Measurements from ENCODE around the gene KIF5A. TPM values are rescaled to one million over a fixed set of nuclear protein-coding genes. Genes with fewer than 3 reads are reported as not detected.
"Not testable (repeated sequence)": the region's sequence is repeated elsewhere in the genome, so short reads cannot be mapped to it uniquely, and the experiment has no call there.

Gene KIF5A
- total RNA-seq, result 1 to 10 TPM; 1.9 to 2.1 TPM

DNA sequence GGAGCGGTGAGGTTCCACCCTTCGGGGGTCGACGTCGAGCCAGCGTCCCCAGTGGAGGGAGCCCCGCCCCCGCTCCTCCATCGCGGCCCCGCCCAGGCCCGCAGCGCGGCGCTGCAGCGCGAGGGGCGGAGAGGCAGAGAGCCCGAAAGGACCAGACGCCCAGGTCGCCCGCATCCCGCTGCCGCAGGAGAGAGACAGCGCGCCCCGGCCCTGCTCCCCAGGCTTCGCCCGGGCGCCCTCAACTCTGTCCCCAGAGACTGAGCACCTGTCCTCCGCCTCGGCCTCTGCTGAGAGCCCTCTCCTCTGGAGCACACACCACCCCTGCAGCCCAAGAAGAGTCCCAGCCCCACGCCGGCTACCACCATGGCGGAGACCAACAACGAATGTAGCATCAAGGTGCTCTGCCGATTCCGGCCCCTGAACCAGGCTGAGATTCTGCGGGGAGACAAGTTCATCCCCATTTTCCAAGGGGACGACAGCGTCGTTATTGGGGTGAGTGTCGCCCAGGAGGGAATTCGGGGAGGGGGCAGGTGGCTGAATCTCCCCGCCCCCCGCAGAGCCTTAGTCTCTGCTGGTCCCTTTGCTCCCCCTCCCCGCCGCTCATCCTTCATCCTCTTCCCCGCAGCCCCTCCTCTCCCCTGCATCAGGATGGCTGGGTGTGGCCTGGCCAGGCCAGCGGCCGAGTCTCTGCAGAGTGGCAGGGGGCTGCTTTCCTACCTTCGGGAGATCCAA, at the start of gene KIF5A:
TSS of gene KIF5A (plus strand) at position 136 of the 732 bp plus-strand sequence. CDS start at position 364, 228 bp downstream.
- Mint-ChIP-seq H3K4me3 (peak within 1 kb of the TSS; percentile 72), H3K27ac (no peak within 1 kb of the TSS), H3K36me3 (peaks cover 5% of the 10 kb centered on the region), H3K4me1 (peaks cover 53% of the 10 kb centered on the region), H3K9me3 (ENCODE audit: low read depth) (no peaks in the 10 kb centered on the region), H3K27me3 (peaks cover 11% of the 10 kb centered on the region)
- peak; percentile 67 for ATAC-seq
- CTCF ChIA-PET, result no interaction called here
- peak; percentile 74 for DNase-seq

DNA sequence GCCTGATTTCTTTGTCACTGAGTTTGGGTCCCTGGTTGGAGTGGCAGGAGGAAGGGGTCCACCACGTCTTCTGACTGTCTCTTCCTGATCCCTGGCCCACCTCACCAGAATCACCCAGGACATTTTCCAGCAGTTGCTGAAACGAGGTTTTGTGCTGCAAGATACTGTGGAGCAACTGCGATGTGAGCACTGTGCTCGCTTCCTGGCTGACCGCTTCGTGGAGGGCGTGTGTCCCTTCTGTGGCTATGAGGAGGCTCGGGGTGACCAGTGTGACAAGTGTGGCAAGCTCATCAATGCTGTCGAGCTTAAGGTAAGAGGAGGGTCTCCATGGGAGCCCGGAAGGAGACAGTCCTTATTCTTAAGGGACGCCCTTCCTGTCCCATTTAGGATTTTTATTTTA, 49.6 kb upstream of the KIF5A start:
- H3K4me1 Mint-ChIP-seq, result peaks cover 4% of the 10 kb centered on the region
- no peak overlapping the region for H3K4me3 Mint-ChIP-seq
- peaks cover 70% of the 10 kb centered on the region for H3K36me3 Mint-ChIP-seq
- no peak for DNase-seq
- no peak overlapping the region for H3K27ac Mint-ChIP-seq
- ATAC-seq, result no peak
- H3K9me3 Mint-ChIP-seq (ENCODE audit: low read depth), result peaks cover 3% of the 10 kb centered on the region
- no peaks in the 10 kb centered on the region for H3K27me3 Mint-ChIP-seq
- CTCF ChIA-PET, result interaction anchor here (1.1 to 1.2 kb wide), 2 partner anchors 13 to 23 kb away, joined by 3 to 4 read pairs; no protein-coding TSS in a partner anchor

DNA sequence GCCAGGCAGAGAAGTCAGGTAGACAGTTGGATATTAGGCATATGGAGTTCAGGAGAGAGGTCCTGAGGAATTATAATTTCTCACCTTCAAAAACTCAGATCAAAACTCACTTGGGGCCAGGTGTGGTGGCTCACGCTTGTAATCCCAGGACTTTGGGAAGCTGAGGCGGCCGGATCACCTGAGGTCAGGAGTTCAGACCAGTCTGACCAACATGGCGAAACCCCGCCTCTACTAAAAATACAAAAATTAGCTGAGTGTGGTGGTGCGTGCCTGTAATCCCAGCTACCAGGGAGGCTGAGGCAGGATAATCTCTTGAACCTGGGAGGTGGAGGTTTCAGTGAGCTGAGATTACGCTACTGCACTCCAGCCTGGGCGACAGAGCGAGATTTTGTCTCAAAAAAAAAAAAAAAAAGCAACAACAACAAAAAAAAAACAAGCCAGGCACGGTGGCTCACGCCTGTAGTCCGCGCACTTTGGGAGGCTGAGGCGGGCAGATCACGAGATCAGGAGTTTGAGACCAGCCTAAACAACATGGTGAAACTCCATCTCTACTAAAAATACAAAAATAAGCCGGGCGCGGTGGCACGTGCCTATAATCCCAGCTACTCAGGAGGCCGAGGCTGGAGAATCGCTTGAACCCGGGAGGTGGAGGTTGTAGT, 47.4 kb upstream of the KIF5A start:
- H3K4me1 Mint-ChIP-seq; H3K27me3 Mint-ChIP-seq; H3K4me3 Mint-ChIP-seq; H3K27ac Mint-ChIP-seq; DNase-seq; H3K9me3 Mint-ChIP-seq (ENCODE audit: low read depth); ATAC-seq: not testable (repeated sequence)
- CTCF ChIA-PET, result interaction anchor here (0.7 to 1.2 kb wide), 3 partner anchors 15 to 89 kb away, joined by 3 to 4 read pairs (median 3); partner anchors contain the start of gene PIP4K2C
- H3K36me3 Mint-ChIP-seq, result peaks cover 66% of the 10 kb centered on the region

DNA sequence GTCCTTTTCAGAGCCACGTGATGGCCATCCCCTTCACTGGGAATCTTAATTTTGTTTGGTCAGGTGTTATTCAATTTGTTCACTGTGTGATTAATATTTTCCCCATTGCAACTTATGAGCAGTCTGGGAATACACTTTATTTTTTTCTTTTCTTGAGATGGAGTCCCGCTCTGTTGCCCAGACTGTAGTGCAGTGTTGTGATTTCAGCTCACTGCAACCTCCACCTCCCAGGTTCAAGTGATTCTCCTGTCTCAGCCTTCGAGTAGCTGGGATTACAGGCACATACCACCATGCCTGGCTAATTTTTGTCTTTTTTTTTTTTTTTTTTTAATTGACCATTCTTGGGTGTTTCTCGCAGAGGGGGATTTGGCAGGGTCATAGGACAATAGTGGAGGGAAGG, 43.3 kb upstream of the KIF5A start:
- not testable (repeated sequence) for H3K4me1 Mint-ChIP-seq; DNase-seq; H3K4me3 Mint-ChIP-seq; H3K9me3 Mint-ChIP-seq (ENCODE audit: low read depth); H3K27me3 Mint-ChIP-seq; H3K27ac Mint-ChIP-seq; ATAC-seq
- H3K36me3 Mint-ChIP-seq, result peaks cover 44% of the 10 kb centered on the region
- CTCF ChIA-PET, result interaction anchor here (2.7 kb wide), 1 partner anchor 44 kb away, joined by 6 read pairs; no protein-coding TSS in a partner anchor

DNA sequence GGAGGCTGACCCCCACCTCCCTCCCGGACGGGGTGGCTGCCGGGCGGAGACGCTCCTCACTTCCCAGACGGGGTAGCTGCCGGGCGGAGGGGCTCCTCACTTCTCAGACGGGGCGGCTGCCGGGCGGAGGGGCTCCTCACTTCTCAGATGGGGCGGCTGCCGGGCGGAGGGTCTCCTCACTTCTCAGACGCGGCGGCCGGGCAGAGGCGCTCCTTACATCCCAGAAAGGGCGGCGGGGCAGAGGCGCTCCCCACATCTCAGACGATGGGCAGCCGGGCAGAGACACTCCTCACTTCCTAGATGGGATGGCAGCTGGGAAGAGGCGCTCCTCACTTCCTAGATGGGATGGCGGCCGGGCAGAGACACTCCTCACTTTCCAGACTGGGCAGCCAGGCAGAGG, 42.0 kb upstream of the KIF5A start:
- H3K27ac Mint-ChIP-seq, H3K4me1 Mint-ChIP-seq: not testable (repeated sequence)

DNA sequence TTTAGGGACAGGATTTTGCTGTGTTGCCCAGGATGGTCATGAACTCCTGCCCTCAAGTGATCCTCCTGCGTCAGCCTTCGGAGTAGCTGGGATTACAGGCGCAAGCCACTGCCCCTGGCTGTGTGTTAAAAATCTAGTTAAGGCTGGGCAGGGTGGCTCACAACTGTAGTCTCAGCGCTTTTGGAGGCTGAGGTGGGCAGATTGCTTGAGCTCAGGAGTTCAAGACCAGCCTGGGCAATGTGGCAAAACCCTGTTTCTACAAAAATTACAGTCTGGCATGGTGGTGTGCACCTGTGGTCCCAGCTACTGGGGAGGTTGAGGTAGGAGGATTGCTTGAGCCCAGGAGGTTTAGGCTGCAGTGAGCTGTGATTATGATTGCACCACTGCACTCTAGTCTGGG, 38.7 kb upstream of the KIF5A start:
- no peak overlapping the region for H3K4me3 Mint-ChIP-seq
- H3K4me1 Mint-ChIP-seq, result peaks cover 3% of the 10 kb centered on the region
- CTCF ChIA-PET, result no interaction called here
- H3K27ac Mint-ChIP-seq, result no peak overlapping the region
- no peaks in the 10 kb centered on the region for H3K27me3 Mint-ChIP-seq
- peaks cover 51% of the 10 kb centered on the region for H3K36me3 Mint-ChIP-seq
- no peak for ATAC-seq
- DNase-seq, result no peak
- no peaks in the 10 kb centered on the region for H3K9me3 Mint-ChIP-seq (ENCODE audit: low read depth)

More for the DNA sequence above, 42.0 kb upstream of the KIF5A start:
- DNase-seq; H3K27me3 Mint-ChIP-seq; CTCF ChIA-PET; ATAC-seq; H3K9me3 Mint-ChIP-seq (ENCODE audit: low read depth); H3K4me3 Mint-ChIP-seq: not testable (repeated sequence)
- H3K36me3 Mint-ChIP-seq, result peaks cover 45% of the 10 kb centered on the region

DNA sequence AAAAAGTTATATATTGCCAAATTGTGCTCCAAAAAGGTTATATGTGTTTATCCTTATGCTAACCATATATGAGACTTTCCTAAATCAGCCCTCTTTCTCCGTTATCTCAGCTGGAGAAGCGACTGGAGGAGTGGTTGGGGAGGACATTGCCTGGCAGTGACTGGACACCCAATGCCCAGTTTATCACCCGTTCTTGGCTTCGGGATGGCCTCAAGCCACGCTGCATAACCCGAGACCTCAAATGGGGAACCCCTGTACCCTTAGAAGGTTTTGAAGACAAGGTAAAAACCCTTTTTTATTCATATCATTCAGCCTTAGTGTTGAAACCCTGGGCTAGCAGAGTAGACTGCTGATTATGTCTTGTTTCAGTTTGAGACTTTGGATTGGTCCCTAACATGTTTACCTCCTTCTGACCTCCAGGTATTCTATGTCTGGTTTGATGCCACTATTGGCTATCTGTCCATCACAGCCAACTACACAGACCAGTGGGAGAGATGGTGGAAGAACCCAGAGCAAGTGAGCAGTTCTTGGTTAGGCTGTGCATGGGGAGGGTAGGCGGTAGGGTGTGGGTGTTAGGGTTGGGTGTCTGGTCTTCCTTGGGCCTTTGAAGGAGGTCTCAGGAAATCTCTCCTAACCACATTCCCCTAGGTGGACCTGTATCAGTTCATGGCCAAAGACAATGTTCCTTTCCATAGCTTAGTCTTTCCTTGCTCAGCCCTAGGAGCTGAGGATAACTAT, 38.1 kb upstream of the KIF5A start:
- CTCF ChIA-PET, result interaction anchor here (1.0 kb wide), 1 partner anchor 12 kb away, joined by 3 read pairs; no protein-coding TSS in a partner anchor
- H3K9me3 Mint-ChIP-seq (ENCODE audit: low read depth), result no peaks in the 10 kb centered on the region
- H3K36me3 Mint-ChIP-seq, result peaks cover 54% of the 10 kb centered on the region
- H3K27me3 Mint-ChIP-seq, result no peaks in the 10 kb centered on the region
- no peak overlapping the region for H3K27ac Mint-ChIP-seq
- DNase-seq (no peak), ATAC-seq (no peak)
- peaks cover 3% of the 10 kb centered on the region for H3K4me1 Mint-ChIP-seq
- H3K4me3 Mint-ChIP-seq, result no peak overlapping the region

DNA sequence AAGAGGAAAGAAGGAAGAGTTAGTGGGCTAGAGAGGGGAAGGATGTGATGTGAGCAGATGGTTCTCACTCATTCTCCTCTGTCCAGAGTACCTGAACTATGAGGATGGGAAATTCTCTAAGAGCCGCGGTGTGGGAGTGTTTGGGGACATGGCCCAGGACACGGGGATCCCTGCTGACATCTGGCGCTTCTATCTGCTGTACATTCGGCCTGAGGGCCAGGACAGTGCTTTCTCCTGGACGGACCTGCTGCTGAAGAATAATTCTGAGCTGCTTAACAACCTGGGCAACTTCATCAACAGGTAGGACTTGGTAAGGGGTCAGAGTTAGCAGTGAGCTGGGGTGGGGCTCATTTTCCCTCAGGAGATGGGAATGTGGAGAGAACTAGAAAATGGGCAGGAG, 37.2 kb upstream of the KIF5A start:
- no peaks in the 10 kb centered on the region for H3K27me3 Mint-ChIP-seq
- peak overlapping the region; percentile 53 for H3K27ac Mint-ChIP-seq
- H3K36me3 Mint-ChIP-seq, result peaks cover 62% of the 10 kb centered on the region

DNA sequence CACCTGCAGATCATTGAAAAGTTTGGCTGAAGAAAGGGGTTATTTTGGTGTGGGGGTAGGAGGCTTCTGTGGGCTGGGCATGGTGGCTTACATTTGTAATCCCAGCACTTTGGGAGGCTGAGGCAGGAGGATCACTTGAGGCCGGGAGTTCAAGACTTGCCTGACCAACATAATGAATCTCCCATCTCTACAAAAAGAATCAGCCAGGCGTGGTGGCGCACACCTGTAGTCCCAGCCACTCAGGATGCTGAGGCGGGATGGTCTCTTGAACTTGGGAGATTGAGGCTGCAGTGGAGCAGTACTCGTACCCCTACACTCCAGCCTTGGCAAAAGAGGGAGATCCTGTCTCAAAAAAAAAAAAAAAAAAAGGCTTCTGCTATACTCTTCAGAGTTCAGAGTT, 36.6 kb upstream of the KIF5A start:
- CTCF ChIA-PET, result interaction anchor here (0.8 kb wide), 1 partner anchor 13 kb away, joined by 3 read pairs; no protein-coding TSS in a partner anchor
- Mint-ChIP-seq H3K27me3 (no peaks in the 10 kb centered on the region), H3K4me3 (no peak overlapping the region), H3K4me1 (peaks cover 11% of the 10 kb centered on the region), H3K36me3 (peaks cover 66% of the 10 kb centered on the region), H3K27ac (no peak overlapping the region), H3K9me3 (ENCODE audit: low read depth) (no peaks in the 10 kb centered on the region)
- ATAC-seq, result no peak
- DNase-seq, result no peak

More for the DNA sequence above, 37.2 kb upstream of the KIF5A start:
- CTCF ChIA-PET, result interaction anchor here (0.8 to 1.0 kb wide), 2 partner anchors 13 kb away, joined by 3 read pairs; no protein-coding TSS in a partner anchor
- Mint-ChIP-seq H3K9me3 (ENCODE audit: low read depth) (no peaks in the 10 kb centered on the region), H3K4me1 (peaks cover 8% of the 10 kb centered on the region), H3K4me3 (no peak overlapping the region)
- ATAC-seq (no peak), DNase-seq (no peak)

DNA sequence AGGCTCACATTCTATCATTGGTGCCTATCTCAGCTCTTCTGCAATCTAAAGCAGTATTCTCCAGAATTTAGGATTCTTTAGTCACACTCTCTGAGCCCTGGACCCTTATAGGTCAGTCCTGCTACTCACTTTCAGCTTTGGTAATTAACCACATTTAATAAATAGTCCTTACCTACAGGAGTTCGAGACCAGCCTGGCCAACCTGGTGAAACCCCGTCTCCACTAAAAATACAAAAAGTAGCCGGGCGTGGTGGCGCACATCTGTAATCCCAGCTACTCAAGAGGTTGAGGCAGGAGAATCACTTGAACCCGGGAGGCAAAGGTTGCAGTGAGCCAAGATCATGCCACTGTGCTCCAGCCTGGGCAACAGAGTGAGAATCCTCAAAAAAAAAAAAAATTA, 36.2 kb upstream of the KIF5A start:
- H3K27ac Mint-ChIP-seq; CTCF ChIA-PET; H3K9me3 Mint-ChIP-seq (ENCODE audit: low read depth); H3K27me3 Mint-ChIP-seq; DNase-seq; H3K4me3 Mint-ChIP-seq; ATAC-seq: not testable (repeated sequence)
- Mint-ChIP-seq H3K4me1 (peaks cover 14% of the 10 kb centered on the region), H3K36me3 (peaks cover 68% of the 10 kb centered on the region)

DNA sequence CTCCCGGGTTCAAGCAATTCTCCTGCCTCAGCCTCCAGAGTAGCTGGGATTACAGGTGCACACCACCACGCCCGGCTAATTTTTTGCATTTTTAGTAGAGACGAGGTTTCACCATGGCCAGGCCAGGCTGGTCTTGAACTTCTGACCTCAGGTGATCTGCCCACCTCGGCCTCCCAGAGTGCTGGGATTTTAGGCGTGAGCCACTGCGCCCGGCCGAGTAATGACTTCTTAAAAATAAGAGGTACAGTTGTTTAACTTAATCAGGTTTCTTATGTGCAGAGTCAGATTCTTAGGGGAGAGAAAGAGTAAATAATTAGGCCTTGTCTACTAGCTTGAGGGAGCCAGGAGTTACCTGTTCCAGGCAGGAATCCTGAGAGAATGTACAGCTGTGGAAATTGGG, 35.6 kb upstream of the KIF5A start:
- not testable (repeated sequence) for DNase-seq; ATAC-seq; H3K27me3 Mint-ChIP-seq; H3K9me3 Mint-ChIP-seq (ENCODE audit: low read depth); H3K27ac Mint-ChIP-seq; H3K4me3 Mint-ChIP-seq
- H3K36me3 Mint-ChIP-seq, result peaks cover 70% of the 10 kb centered on the region
- CTCF ChIA-PET, result interaction anchor here (1.1 kb wide), 1 partner anchor 55 kb away, joined by 4 read pairs; no protein-coding TSS in a partner anchor
- peaks cover 20% of the 10 kb centered on the region for H3K4me1 Mint-ChIP-seq

DNA sequence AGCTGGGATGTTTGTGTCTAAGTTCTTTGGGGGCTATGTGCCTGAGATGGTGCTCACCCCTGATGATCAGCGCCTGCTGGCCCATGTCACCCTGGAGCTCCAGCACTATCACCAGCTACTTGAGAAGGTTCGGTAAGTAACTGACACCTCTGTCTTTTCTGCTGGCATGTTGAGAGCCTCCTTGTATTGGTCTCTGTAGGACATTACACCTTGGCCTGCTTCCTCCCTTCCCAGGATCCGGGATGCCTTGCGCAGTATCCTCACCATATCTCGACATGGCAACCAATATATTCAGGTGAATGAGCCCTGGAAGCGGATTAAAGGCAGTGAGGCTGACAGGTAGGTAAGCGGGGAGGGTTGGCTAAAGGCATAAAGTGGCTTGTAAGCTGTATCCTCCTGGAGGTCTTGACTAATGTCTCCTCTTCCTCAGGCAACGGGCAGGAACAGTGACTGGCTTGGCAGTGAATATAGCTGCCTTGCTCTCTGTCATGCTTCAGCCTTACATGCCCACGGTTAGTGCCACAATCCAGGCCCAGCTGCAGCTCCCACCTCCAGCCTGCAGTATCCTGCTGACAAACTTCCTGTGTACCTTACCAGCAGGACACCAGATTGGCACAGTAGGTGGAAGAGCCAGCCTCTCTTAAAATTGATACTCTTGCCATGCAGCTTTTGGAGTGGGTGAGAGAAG, 35.0 kb upstream of the KIF5A start:
- ATAC-seq, result no peak
- no peak for DNase-seq
- peaks cover 71% of the 10 kb centered on the region for H3K36me3 Mint-ChIP-seq
- H3K27me3 Mint-ChIP-seq, result no peaks in the 10 kb centered on the region
- peak overlapping the region; percentile 31 for H3K27ac Mint-ChIP-seq
- CTCF ChIA-PET, result interaction anchor here (1.0 to 1.5 kb wide), 5 partner anchors 11 to 59 kb away, joined by 3 to 5 read pairs (median 4); no protein-coding TSS in a partner anchor
- H3K4me3 Mint-ChIP-seq, result no peak overlapping the region
- H3K4me1 Mint-ChIP-seq, result peaks cover 23% of the 10 kb centered on the region
- H3K9me3 Mint-ChIP-seq (ENCODE audit: low read depth), result no peaks in the 10 kb centered on the region

Data from activated CD8-positive, alpha-beta memory T cell treated with anti-CD3 and anti-CD28 coated beads, Interleukin-2, amount 10 ng/mL, durations not matched to agents 7 days and 5 days (primary cell).